KBM-7 (cell line): ENCODE measurements around the gene FAXDC2.

Experiments used
- DNase-seq: peaks from one replicate; pipeline ENCODE4 v3.0.0-alpha.2; 2015
- in situ Hi-C: fragments of 300-500 bp; cut with MboI; formaldehyde crosslinking; loops from 2 replicates; pipeline ENCODE4 v1.14.3; 2020; ENCODE audit warnings: low sequenced_read_pairs, low pct_unique_long_range_greater_than_20kb, mixed read lengths

Gene FAXDC2

DNA sequence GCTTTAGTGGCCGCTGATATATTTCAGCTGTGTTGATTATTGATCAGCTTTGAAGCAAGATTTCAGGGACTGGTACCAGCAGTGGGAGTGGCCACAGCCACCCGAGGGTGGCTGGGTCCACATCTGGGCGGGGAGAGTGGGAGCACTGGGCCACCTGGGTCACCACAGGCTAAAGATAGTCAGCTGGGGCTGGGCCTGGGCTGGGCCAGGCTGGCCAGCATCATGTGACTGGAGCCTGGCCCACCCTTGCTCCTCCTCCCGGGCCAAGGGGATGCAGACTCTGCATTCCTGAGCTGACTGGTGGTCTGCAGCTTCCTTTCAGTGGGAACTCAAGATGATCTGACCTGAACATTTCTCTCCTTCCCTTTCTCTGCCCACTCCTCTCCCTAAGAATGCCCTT lies 68.1 kb downstream of the FAXDC2 start:
- in situ Hi-C loops, result no loop called here
- no peak for DNase-seq

DNA sequence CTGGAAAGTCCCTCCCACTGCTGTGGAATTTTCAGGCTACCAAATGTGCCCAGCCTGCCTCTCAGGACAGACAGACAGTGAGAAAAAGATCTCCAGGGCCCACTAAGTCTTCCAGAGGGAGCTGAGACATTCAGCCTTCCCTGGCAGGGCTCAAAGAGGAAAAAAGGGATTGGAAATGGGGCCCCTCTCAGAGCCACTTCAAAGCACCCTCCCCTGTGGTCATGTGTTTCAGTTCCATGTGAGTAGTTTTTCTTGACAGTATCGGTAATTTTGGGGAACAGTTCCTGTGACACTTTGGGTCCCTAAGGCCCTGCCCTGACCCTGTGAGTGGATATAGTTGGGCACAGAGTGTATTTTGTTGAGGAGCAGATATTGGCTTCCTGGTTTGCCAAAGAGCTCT lies 70.3 kb downstream of the FAXDC2 start:
- no peak for DNase-seq
- in situ Hi-C loops, result no loop called here

DNA sequence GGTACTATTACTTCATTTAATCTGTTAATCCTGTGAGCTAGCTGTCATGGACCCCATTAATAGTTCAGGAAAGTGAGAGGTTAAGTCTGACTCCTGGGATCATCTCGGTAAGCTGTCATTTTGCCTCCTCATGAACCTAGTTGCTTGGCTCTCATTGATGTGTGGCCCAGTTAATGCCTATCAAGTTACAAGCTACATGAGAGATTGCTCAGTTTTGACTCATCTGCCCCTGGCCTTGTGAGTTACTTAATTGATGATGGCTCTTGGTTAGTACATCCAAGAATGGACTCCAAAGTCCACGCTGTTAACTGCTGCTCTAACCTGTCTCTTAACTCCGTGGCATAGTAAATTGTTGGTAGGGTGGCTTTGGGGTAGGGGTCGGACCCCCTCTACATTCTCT lies 71.3 kb downstream of the FAXDC2 start:
- DNase-seq, result no peak
- in situ Hi-C loops, result no loop called here

DNA sequence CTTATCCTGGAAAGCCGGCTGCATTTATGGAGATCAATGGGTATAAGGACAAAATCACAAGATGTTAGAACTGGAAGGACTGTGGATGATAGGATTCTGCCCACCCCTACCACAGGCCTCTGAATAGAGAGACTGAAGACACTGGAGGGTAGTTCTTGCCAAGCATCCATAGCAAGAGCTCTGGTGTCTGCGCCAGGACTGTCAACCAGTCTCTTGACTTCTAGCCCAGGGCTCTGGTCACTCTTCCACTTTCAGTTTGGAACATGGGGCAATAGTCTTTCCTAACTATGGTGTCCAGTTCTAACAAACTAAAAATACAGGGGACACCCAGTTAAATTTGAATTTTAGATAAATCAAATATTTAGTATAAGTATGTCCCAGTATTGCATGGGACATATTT lies 71.9 kb downstream of the FAXDC2 start:
- in situ Hi-C loops, result no loop called here
- DNase-seq, result no peak

- no peak for DNase-seq
- in situ Hi-C loops, result no loop called here
Observed at GRCh38 chr5:154776167-154776566, 74.2 kb downstream of the FAXDC2 start.

DNA sequence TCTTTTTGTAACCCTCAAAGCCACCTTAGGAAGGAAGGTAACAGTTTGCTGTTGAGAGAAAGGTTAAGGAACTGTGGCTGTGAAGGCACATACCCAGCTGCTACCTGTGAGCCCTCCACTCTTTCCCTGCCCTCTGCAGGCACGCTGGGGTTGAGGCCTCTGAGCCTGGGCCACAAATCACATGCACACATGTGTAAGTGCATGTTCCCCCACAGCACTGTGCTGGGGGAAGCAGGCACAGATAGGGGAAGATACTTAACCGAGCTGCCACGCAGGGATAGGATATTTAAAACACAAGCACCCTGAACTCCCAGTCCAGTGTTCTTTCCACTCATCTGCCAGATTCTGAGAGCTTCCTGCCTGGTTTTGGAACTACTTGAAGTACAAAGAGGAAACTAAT lies 77.1 kb downstream of the FAXDC2 start:
- in situ Hi-C loops, result no loop called here
- DNase-seq, result no peak

- in situ Hi-C loops, result no loop called here
- no peak for DNase-seq
Observed at GRCh38 chr5:154771383-154771901, 79.0 kb downstream of the FAXDC2 start.

GRCh38 chr5:154770111-154770510 lies 80.3 kb downstream of the FAXDC2 start:
- in situ Hi-C loops, result no loop called here
- no peak for DNase-seq
